HEK293 (cell line): ENCODE measurements around the gene TMSB15B.

ENCODE experiments used
- CTCF ChIA-PET: fragments of 350-600 bp; formaldehyde crosslinking; extraction: SDS; loops from one replicate; lab custom pipeline; 2021; ENCODE audit warnings: antibody characterized with exemption; lab: Yijun Ruan, JAX
- POLR2A ChIA-PET: fragments of 300-600 bp; formaldehyde crosslinking; extraction: SDS; loops from one replicate; lab custom pipeline; 2020; ENCODE audit warnings: antibody characterized with exemption, inconsistent platforms; lab: Yijun Ruan, JAX
- H3K27ac ChIP-seq: fragments of 200-500 bp; sonication (Bioruptor generic); 2 replicates; pipeline ENCODE4 v1.5.1; 2014; ENCODE audit warnings: low read depth, low read length, control low read depth, inconsistent platforms; ENCODE audit errors: extremely low read depth
- H3K36me3 ChIP-seq, 2 experiments: fragments of 200-500 bp in 1 of 2; sonication (Bioruptor generic) in 1 of 2; 1 replicate in 1 of 2; 2 replicates in 1 of 2; pipeline ENCODE4 v1.5.1; 2014 to 2017; ENCODE audit warnings: inconsistent platforms in 2 of 2, low read length in 2 of 2; ENCODE audit not compliant: control insufficient read depth in 2 of 2, insufficient read depth in 1 of 2
- H3K4me1 ChIP-seq: fragments of 200-500 bp; sonication (Bioruptor generic); 2 replicates; pipeline ENCODE4 v1.5.1; 2014; ENCODE audit warnings: mild to moderate bottlenecking, low read length, inconsistent platforms; ENCODE audit not compliant: control insufficient read depth, insufficient read depth
- H3K4me3 ChIP-seq: 2 replicates; pipeline ENCODE4 v1.5.1; 2011; ENCODE audit warnings: low read depth, mild to moderate bottlenecking, control low read depth, low read length, moderate library complexity
- H3K9me3 ChIP-seq: fragments of 200-500 bp; sonication (Bioruptor generic); 2 replicates; pipeline ENCODE4 v1.5.1; 2014; ENCODE audit warnings: low read depth, low read length, inconsistent platforms; ENCODE audit not compliant: control insufficient read depth, insufficient read depth
- AEBP2 ChIP-seq: fragments of 450-650 bp; formaldehyde crosslinking; IDR thresholded peaks from 2 replicates; pipeline ENCODE4 v1.5.1; 2016; ENCODE audit warnings: missing biosample characterization, missing genetic modification characterization, borderline replicate concordance
- CTCF ChIP-seq: fragments of 450-650 bp; formaldehyde crosslinking; IDR thresholded peaks from 2 replicates; pipeline ENCODE4 v1.5.1; 2016; ENCODE audit warnings: missing biosample characterization, missing genetic modification characterization
- GLI4 ChIP-seq: fragments of 450-650 bp; formaldehyde crosslinking; IDR thresholded peaks from 2 replicates; pipeline ENCODE4 v1.5.1; 2016; ENCODE audit warnings: missing biosample characterization, missing genetic modification characterization
- MYNN ChIP-seq: fragments of 450-650 bp; formaldehyde crosslinking; IDR thresholded peaks from 2 replicates; pipeline ENCODE4 v1.5.1; 2016; ENCODE audit warnings: missing biosample characterization, missing genetic modification characterization, borderline replicate concordance
- REST ChIP-seq: fragments of 450-650 bp; formaldehyde crosslinking; IDR thresholded peaks from 2 replicates; pipeline ENCODE4 v1.5.1; 2016; ENCODE audit warnings: missing biosample characterization, missing genetic modification characterization
- SETDB1 ChIP-seq: IDR thresholded peaks from one replicate; pipeline ENCODE4 v1.6.1; 2017; ENCODE audit warnings: mild to moderate bottlenecking, low read length, moderate library complexity, mixed read lengths; ENCODE audit not compliant: insufficient read length
- ZBTB6 ChIP-seq: fragments of 450-650 bp; formaldehyde crosslinking; IDR thresholded peaks from 2 replicates; pipeline ENCODE4 v1.5.1; 2017; ENCODE audit warnings: missing biosample characterization, missing genetic modification characterization
- ZFHX2 ChIP-seq: fragments of 450-650 bp; formaldehyde crosslinking; conservative IDR thresholded peaks from 2 replicates; pipeline ENCODE4 v1.5.1; 2016; ENCODE audit warnings: missing biosample characterization, missing genetic modification characterization
- ZFP37 ChIP-seq: fragments of 450-650 bp; formaldehyde crosslinking; IDR thresholded peaks from 2 replicates; pipeline ENCODE4 v1.5.1; 2016; ENCODE audit warnings: missing biosample characterization, missing genetic modification characterization
- ZNF121 ChIP-seq: fragments of 450-650 bp; formaldehyde crosslinking; IDR thresholded peaks from 2 replicates; pipeline ENCODE4 v1.5.1; 2016; ENCODE audit warnings: missing biosample characterization, missing genetic modification characterization
- ZNF16 ChIP-seq: fragments of 450-650 bp; formaldehyde crosslinking; IDR thresholded peaks from 2 replicates; pipeline ENCODE4 v1.5.1; 2016; ENCODE audit warnings: low read depth, missing biosample characterization, missing genetic modification characterization
- ZNF175 ChIP-seq: fragments of 450-650 bp; formaldehyde crosslinking; IDR thresholded peaks from 2 replicates; pipeline ENCODE4 v1.5.1; 2016; ENCODE audit warnings: missing biosample characterization, missing genetic modification characterization
- ZNF2 ChIP-seq: fragments of 450-650 bp; formaldehyde crosslinking; IDR thresholded peaks from 2 replicates; pipeline ENCODE4 v1.5.1; 2016; ENCODE audit warnings: missing biosample characterization, missing genetic modification characterization
- ZNF398 ChIP-seq: fragments of 450-650 bp; formaldehyde crosslinking; IDR thresholded peaks from 2 replicates; pipeline ENCODE4 v1.5.1; 2017; ENCODE audit warnings: missing biosample characterization, missing genetic modification characterization
- ZNF426 ChIP-seq: fragments of 450-650 bp; formaldehyde crosslinking; IDR thresholded peaks from 2 replicates; pipeline ENCODE4 v1.5.1; 2017; ENCODE audit warnings: missing biosample characterization, missing genetic modification characterization, mild to moderate bottlenecking, inconsistent platforms, moderate library complexity
- ZNF621 ChIP-seq: fragments of 450-650 bp; formaldehyde crosslinking; IDR thresholded peaks from 2 replicates; pipeline ENCODE4 v1.5.1; 2017; ENCODE audit warnings: missing biosample characterization, missing genetic modification characterization
- ZNF658 ChIP-seq: fragments of 450-650 bp; formaldehyde crosslinking; IDR thresholded peaks from 2 replicates; pipeline ENCODE4; 2016; ENCODE audit warnings: missing biosample characterization, missing genetic modification characterization
- ZNF670 ChIP-seq: fragments of 450-650 bp; formaldehyde crosslinking; IDR thresholded peaks from 2 replicates; pipeline ENCODE4 v1.5.1; 2016; ENCODE audit warnings: missing biosample characterization, missing genetic modification characterization, low read depth
- ZSCAN16 ChIP-seq: fragments of 450-650 bp; formaldehyde crosslinking; IDR thresholded peaks from 2 replicates; pipeline ENCODE4 v1.5.1; 2016; ENCODE audit warnings: missing biosample characterization, missing genetic modification characterization
- ZSCAN4 ChIP-seq: fragments of 450-650 bp; formaldehyde crosslinking; IDR thresholded peaks from 2 replicates; pipeline ENCODE4 v1.5.1; 2017; ENCODE audit warnings: missing biosample characterization, missing genetic modification characterization

TMSB15B gene

GRCh38 chrX:103927030-103927429 is 35.4 kb upstream of the TMSB15B start:
- TF ChIP-seq ZFHX2 (tag by site-specific recombination) = no peak
- TF ChIP-seq ZNF426 (tag by site-specific recombination) = no peak
- TF ChIP-seq ZNF121 = no peak
- no peak for TF ChIP-seq ZNF621 (tag by site-specific recombination)
- no peak for TF ChIP-seq ZBTB6
- no peak for TF ChIP-seq ZNF16 (tag by site-specific recombination)
- TF ChIP-seq SETDB1 = no peak
- TF ChIP-seq ZSCAN4 (tag by site-specific recombination) = no peak
- TF ChIP-seq CTCF (tag by site-specific recombination) = no peak
- TF ChIP-seq ZNF2 (tag by site-specific recombination) = no peak
- TF ChIP-seq GLI4 = no peak
- TF ChIP-seq ZFP37 (tag by site-specific recombination) = no peak
- no peak for TF ChIP-seq MYNN
- TF ChIP-seq ZNF670 (tag by site-specific recombination) = no peak
- no peak for TF ChIP-seq ZNF398 (tag by site-specific recombination)
- no peak for TF ChIP-seq ZNF175
- no peak for TF ChIP-seq AEBP2 (tag by site-specific recombination)
- TF ChIP-seq ZNF658 (tag by site-specific recombination) = no peak
- no peak for TF ChIP-seq REST (tag by site-specific recombination)
- TF ChIP-seq ZSCAN16 (tag by site-specific recombination) = no peak
- CTCF ChIA-PET = interaction anchor here (0.6 to 1.0 kb wide), 2 partner anchors 13 to 15 kb away, joined by 3 to 6 read pairs; no protein-coding TSS in a partner anchor
- Histone ChIP-seq H3K36me3 (no peaks in the 10 kb centered on the region), H3K4me1 (no peaks in the 10 kb centered on the region), H3K27ac (no peak overlapping the region), H3K9me3 (no peaks in the 10 kb centered on the region), H3K4me3 (no peak overlapping the region)
- POLR2A ChIA-PET = interaction anchor here (0.7 kb wide), 1 partner anchor 42 kb away, joined by 3 read pairs; no protein-coding TSS in a partner anchor
